GM18868 (cell line): ENCODE data around the gene PCDHB16.
"Not testable (repeated sequence)": the region's sequence is repeated elsewhere in the genome, so short reads cannot be mapped to it uniquely, and the experiment has no call there.

Source experiments
- ATAC-seq: cut with Tn5 transposase; IDR thresholded peaks from one replicate; pipeline ENCODE4 v1.9.1; 2021; ENCODE audit warnings: mild to moderate bottlenecking, moderate library complexity; ENCODE audit not compliant: unreplicated experiment

PCDHB16 gene

DNA sequence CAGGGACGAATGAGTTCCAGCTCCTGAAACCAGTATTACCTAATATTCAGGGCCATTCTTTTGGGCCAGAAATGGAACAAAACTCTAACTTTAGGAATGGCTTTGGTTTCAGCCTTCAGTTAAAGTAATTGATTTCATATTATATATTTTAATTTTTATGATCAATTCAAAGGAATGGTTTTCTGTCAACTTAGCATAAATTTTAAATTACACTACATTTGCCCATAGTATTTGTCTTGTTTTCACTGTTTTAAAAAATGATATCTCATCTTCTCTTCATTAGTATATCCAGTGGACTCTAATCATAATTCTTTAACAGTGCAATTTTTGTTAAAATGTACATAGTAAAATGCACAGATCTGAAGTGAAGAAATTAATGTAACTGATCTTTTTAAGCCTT is 1.9 kb upstream of the PCDHB16 start:
- no peak for ATAC-seq

DNA sequence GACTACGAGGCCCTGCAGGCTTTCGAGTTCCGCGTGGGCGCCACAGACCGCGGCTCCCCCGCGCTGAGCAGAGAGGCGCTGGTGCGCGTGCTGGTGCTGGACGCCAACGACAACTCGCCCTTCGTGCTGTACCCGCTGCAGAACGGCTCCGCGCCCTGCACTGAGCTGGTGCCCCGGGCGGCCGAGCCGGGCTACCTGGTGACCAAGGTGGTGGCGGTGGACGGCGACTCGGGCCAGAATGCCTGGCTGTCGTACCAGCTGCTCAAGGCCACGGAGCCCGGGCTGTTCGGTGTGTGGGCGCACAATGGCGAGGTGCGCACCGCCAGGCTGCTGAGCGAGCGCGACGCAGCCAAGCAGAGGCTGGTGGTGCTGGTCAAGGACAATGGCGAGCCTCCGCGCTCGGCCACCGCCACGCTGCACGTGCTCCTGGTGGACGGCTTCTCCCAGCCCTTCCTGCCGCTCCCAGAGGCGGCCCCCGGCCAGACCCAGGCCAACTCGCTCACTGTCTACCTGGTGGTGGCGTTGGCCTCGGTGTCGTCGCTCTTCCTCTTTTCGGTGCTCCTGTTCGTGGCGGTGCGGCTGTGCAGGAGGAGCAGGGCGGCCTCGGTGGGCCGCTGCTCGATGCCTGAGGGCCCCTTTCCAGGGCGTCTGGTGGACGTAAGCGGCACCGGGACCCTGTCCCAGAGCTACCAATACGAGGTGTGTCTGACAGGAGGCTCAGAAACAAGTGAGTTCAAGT is 2.1 kb downstream of the PCDHB16 start:
- not testable (repeated sequence) for ATAC-seq

DNA sequence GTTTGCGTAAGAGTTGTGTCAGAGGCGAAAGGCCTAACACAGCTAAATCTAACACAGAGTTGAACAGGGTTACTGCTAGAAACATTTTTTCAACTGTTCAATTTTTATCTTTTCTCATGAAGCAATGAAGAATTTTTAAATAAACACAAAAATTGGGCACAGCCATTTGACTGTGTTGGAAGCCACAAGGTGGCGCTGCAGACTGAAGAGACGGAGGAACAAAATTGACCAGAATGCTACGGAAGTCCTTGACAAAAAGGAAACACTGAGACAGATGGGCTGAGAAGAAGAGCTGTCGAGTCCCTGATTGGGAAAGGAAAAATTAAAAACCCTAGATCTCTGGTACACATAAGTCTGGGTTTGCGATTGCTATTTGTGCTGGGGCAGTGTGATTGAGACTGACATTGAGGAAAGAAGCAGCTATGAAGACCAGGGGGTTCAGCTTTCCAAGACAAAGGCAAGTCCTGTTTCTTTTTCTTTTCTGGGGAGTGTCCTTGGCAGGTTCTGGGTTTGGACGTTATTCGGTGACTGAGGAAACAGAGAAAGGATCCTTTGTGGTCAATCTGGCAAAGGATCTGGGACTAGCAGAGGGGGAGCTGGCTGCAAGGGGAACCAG is 4.8 kb downstream of the PCDHB16 start, which contains the start of gene PCDHB9:
TSS of gene PCDHB9 (plus strand) at position 265 of the 616 bp plus-strand sequence. CDS start at position 423, 158 bp downstream.
- no peak for ATAC-seq

DNA sequence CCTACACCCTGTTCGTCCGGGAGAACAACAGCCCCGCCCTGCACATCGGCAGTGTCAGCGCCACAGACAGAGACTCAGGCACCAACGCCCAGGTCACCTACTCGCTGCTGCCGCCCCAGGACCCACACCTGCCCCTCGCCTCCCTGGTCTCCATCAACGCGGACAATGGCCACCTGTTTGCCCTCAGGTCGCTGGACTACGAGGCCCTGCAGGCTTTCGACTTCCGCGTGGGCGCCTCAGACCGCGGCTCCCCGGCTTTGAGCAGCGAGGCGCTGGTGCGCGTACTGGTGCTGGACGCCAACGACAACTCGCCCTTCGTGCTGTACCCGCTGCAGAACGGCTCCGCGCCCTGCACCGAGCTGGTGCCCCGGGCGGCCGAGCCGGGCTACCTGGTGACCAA is 6.5 kb downstream of the PCDHB16 start:
- ATAC-seq, result not testable (repeated sequence)

DNA sequence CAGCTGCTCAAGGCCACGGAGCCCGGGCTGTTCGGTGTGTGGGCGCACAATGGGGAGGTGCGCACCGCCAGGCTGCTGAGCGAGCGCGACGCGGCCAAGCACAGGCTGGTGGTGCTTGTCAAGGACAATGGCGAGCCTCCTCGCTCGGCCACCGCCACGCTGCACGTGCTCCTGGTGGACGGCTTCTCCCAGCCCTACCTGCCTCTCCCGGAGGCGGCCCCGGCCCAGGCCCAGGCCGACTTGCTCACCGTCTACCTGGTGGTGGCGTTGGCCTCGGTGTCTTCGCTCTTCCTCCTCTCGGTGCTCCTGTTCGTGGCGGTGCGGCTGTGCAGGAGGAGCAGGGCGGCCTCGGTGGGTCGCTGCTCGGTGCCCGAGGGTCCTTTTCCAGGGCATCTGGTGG is 6.9 kb downstream of the PCDHB16 start:
- not testable (repeated sequence) for ATAC-seq

DNA sequence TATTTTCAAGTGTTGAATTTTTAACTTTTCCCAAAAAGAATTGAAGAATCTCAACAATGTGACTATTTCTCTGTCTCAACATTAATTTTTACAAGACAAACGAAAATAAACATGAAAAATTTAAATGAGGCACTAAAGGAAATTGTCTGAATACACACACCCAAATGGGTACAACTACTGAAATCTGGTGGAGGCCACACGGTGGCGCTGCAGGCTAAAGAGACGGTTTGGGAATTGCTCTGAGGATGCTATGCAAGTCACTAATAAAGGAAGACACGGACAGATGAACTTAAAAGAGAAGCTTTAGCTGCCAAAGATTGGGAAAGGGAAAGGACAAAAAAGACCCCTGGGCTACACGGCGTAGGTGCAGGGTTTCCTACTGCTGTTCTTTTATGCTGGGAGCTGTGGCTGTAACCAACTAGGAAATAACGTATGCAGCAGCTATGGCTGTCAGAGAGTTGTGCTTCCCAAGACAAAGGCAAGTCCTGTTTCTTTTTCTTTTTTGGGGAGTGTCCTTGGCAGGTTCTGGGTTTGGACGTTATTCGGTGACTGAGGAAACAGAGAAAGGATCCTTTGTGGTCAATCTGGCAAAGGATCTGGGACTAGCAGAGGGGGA is 10.0 kb downstream of the PCDHB16 start, which contains the start of gene PCDHB10:
TSS of gene PCDHB10 (plus strand) at position 244 of the 616 bp plus-strand sequence. CDS start at position 444, 200 bp downstream.
- ATAC-seq, result no peak

DNA sequence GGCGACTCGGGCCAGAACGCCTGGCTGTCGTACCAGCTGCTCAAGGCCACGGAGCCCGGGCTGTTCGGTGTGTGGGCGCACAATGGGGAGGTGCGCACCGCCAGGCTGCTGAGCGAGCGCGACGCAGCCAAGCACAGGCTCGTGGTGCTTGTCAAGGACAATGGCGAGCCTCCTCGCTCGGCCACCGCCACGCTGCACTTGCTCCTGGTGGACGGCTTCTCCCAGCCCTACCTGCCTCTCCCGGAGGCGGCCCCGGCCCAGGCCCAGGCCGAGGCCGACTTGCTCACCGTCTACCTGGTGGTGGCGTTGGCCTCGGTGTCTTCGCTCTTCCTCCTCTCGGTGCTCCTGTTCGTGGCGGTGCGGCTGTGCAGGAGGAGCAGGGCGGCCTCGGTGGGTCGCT is 12.1 kb downstream of the PCDHB16 start:
- not testable (repeated sequence) for ATAC-seq

DNA sequence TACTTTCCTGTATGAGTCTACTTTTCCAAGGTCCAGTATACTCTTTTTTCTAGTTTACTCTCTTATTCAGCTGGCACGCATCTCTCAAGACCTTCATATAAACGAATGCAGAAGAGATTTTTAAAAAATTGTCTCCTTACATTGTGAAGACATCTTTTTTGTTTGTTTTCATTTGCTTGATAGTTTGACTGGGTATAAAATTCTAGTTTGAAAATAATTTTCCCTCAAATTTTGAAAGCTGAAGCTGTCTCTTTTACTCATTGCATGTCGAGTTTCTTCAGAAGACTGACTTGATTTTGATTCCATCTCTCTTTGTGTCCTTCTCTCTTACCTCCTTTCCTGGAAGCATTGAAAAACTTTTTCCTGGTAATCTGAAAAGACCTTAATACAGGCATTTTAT is 14.2 kb downstream of the PCDHB16 start:
- no peak for ATAC-seq

DNA sequence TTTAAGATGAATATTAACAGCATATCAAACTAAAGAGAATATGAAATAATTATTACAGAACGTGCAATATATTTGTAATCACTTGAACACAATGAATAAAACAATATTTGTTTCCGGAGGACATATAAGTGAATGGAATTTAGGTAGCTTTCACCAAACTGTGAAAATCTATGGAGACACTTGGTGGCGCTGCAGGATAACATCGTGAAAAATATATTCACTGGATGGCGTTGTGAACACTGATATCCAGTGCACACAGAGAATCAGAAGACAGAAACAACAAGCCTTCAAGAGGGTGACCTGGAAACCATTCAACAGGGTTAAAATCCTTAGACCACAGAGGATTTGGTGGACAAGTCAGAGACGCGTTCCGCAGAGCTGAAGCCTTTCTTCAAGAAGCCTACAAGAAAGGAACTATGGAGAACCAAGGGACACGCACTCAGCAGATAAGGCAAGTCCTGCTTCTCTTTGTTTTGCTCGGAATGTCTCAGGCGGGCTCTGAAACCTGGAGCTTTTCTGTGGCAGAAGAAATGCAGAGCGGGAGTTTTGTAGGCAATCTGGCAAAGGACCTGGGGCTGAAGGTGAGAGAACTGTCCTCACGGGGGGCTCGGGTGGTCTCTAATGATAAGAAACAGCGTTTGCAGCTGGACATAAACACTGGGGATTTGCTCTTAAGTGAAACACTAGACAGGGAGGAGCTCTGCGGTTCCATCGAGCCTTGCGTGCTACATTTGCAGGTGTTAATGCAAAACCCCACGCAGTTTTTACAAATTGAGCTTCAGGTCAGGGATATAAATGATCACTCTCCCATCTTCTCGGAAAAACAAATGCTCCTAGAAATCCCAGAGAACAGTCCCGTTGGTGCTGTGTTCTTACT is 17.4 kb downstream of the PCDHB16 start, which contains the start of gene PCDHB11:
TSS of gene PCDHB11 (plus strand) at position 269 of the 877 bp plus-strand sequence. CDS start at position 417, 148 bp downstream.
- no peak for ATAC-seq

DNA sequence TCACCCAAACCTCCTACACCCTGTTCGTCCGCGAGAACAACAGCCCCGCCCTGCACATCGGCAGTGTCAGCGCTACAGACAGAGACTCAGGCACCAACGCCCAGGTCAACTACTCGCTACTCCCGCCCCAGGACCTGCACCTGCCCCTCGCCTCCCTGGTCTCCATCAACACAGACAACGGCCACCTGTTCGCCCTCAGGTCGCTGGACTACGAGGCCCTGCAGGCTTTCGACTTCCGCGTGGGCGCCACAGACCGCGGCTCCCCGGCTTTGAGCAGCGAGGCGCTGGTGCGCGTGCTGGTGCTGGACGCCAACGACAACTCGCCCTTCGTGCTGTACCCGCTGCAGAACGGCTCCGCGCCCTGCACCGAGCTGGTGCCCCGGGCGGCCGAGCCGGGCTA is 18.9 kb downstream of the PCDHB16 start:
- ATAC-seq, result not testable (repeated sequence)

DNA sequence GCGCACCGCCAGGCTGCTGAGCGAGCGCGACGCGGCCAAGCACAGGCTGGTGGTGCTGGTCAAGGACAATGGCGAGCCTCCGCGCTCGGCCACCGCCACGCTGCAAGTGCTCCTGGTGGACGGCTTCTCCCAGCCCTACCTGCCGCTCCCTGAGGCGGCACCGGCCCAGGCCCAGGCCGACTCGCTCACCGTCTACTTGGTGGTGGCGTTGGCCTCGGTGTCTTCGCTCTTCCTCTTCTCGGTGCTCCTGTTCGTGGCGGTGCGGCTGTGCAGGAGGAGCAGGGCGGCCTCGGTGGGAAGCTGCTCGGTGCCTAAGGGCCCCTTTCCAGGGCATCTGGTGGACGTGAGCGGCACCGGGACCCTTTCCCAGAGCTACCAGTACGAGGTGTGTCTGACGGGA is 19.5 kb downstream of the PCDHB16 start:
- ATAC-seq, result not testable (repeated sequence)

DNA sequence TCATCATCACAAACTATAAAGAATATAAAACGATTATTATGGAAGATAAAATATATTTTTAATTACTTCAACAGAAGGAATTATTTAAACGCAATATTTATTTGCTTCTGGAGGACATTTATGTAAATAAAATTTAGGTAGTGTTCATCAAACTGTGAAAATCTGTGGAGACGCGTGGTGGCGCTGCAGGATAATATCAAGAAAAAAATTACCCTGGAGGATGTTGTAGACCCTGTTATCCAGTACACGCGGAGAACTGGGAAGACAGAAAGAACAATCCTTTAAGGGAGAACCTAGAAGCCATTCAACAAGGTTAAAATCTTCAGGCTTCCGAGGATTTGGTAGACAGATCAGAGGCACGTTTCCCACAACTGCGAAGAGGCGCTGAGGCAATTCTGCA is 26.3 kb downstream of the PCDHB16 start, which contains the start of gene PCDHB12:
TSS of gene PCDHB12 (plus strand) at position 242 of the 400 bp plus-strand sequence. CDS start 189 bp downstream, outside the sequence.
- ATAC-seq, result no peak

DNA sequence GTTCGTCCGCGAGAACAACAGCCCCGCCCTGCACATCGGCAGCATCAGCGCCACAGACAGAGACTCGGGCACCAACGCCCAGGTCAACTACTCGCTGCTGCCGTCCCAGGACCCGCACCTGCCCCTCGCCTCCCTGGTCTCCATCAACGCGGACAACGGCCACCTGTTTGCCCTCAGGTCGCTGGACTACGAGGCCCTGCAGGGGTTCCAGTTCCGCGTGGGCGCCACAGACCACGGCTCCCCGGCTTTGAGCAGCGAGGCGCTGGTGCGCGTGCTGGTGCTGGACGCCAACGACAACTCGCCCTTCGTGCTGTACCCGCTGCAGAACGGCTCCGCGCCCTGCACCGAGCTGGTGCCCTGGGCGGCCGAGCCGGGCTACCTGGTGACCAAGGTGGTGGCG is 28.1 kb downstream of the PCDHB16 start:
- not testable (repeated sequence) for ATAC-seq

DNA sequence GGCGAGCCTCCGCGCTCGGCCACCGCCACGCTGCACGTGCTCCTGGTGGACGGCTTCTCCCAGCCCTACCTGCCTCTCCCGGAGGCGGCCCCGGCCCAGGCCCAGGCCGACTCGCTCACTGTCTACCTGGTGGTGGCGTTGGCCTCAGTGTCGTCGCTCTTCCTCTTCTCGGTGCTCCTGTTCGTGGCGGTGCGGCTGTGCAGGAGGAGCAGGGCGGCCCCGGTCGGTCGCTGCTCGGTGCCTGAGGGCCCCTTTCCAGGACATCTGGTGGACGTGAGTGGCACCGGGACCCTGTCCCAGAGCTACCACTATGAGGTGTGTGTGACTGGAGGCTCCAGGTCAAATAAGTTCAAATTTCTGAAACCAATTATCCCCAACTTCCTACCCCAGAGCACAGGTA is 28.7 kb downstream of the PCDHB16 start:
- not testable (repeated sequence) for ATAC-seq

DNA sequence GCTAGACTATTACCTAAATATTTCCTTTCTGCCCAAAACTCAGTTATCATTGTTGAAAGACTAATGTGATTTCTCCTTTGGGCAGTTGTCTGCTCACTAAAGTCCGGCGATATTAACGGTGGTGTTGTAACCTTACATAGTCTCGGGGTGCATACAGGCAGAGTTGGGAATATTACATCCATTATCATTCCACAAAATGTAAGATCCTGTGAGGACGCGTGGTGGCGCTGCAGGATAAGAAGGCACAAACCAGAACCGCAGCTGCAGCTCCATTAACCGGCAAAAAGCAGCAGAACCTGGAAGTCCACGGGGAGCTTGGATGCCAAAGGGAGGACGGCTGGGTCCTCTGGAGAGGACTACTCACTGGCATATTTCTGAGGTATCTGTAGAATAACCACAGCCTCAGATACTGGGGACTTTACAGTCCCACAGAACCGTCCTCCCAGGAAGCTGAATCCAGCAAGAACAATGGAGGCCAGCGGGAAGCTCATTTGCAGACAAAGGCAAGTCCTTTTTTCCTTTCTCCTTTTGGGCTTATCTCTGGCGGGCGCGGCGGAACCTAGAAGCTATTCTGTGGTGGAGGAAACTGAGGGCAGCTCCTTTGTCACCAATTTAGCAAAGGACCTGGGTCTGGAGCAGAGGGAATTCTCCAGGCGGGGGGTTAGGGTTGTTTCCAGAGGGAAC is 31.6 kb downstream of the PCDHB16 start, which contains the start of gene PCDHB13:
TSS of gene PCDHB13 (plus strand) at position 264 of the 684 bp plus-strand sequence. CDS start at position 469, 205 bp downstream.
- ATAC-seq, result not testable (repeated sequence)

DNA sequence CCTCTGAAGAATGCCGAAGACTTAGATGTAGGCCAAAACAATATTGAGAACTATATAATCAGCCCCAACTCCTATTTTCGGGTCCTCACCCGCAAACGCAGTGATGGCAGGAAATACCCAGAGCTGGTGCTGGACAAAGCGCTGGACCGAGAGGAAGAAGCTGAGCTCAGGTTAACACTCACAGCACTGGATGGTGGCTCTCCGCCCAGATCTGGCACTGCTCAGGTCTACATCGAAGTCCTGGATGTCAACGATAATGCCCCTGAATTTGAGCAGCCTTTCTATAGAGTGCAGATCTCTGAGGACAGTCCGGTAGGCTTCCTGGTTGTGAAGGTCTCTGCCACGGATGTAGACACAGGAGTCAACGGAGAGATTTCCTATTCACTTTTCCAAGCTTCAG is 32.4 kb downstream of the PCDHB16 start:
- ATAC-seq, result not testable (repeated sequence)

DNA sequence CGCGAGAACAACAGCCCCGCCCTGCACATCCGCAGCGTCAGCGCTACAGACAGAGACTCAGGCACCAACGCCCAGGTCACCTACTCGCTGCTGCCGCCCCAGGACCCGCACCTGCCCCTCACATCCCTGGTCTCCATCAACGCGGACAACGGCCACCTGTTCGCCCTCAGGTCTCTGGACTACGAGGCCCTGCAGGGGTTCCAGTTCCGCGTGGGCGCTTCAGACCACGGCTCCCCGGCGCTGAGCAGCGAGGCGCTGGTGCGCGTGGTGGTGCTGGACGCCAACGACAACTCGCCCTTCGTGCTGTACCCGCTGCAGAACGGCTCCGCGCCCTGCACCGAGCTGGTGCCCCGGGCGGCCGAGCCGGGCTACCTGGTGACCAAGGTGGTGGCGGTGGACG is 33.3 kb downstream of the PCDHB16 start:
- ATAC-seq, result not testable (repeated sequence)

DNA sequence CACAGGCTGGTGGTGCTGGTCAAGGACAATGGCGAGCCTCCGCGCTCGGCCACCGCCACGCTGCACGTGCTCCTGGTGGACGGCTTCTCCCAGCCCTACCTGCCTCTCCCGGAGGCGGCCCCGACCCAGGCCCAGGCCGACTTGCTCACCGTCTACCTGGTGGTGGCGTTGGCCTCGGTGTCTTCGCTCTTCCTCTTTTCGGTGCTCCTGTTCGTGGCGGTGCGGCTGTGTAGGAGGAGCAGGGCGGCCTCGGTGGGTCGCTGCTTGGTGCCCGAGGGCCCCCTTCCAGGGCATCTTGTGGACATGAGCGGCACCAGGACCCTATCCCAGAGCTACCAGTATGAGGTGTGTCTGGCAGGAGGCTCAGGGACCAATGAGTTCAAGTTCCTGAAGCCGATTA is 33.8 kb downstream of the PCDHB16 start:
- not testable (repeated sequence) for ATAC-seq

DNA sequence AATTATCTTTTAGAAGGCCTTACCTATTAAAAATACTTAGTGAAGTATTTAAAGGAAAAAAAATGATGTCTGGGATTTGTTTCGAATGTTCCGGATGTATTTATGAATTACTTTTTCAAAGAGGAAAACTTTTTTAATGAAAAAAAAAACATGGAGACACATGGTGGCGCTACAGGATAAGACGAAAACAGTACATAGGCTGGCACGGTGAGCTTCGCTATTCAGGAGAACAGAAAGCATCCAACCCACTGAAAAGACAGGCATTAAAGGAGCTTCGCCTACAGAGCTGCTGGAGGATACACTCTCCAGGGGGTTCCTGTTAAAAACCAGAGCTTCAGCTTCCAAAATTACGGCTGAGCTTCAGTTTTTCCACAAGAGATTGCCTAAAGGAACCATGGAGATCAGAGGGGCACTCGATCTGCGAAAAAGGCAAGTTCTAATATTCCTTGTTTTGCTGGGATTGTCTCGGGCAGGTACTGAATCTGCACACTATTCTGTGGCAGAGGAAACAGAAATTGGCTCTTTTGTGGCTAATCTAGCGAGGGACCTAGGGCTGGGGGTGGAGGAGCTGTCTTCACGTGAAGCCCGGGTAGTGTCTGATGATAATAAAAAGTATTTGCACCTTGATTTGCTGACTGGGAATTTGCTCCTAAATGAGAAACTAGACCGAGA is 41.1 kb downstream of the PCDHB16 start, which contains the start of gene PCDHB14:
TSS of gene PCDHB14 (plus strand) at position 232 of the 672 bp plus-strand sequence. CDS start at position 395, 163 bp downstream.
- no peak for ATAC-seq
